ENCODE results near the gene CEP170.
"Not testable (repeated sequence)": the region's sequence is repeated elsewhere in the genome, so short reads cannot be mapped to it uniquely, and the experiment has no call there.

- not testable (repeated sequence) for TF ChIP-seq POLR2A (IDR thresholded peaks at IDR 0.05; ENCODE audit: low read depth, low read length); TAF1 (IDR thresholded peaks at IDR 0.05; ENCODE audit: borderline replicate concordance, low read depth, low read length); POLR2AphosphoS5 (IDR thresholded peaks at IDR 0.05; ENCODE audit: low read depth, low read length)
Measured at GRCh38 chr1:243183176-243183575, 71.9 kb downstream of the CEP170 start.
